Embryonic facial prominence (tissue), 1 donor: ENCODE results near the gene KRTAP2-4.
"Not testable (repeated sequence)": the region's sequence is repeated elsewhere in the genome, so short reads cannot be mapped to it uniquely, and the experiment has no call there.

Experiments
- DNase-seq: peaks from one replicate; pipeline ENCODE4 v3.0.0-alpha.2; 2016; ENCODE audit errors: extremely low spot score

KRTAP2-4 gene

GRCh38 chr17:41037853-41038350 lies 27.8 kb downstream of the KRTAP2-4 start:
- DNase-seq = no peak

- not testable (repeated sequence) for DNase-seq
Observed at GRCh38 chr17:41034346-41034935, 31.2 kb downstream of the KRTAP2-4 start, which contains the start of gene KRTAP1-3. TSS of gene KRTAP1-3 (minus strand) at chr17:41034874. CDS start at chr17:41034821, 53 bp downstream.

- no peak for DNase-seq
Observed at GRCh38 chr17:41029633-41030245, 35.9 kb downstream of the KRTAP2-4 start, which contains the start of gene KRTAP1-4. TSS of gene KRTAP1-4 (minus strand) at chr17:41030195. CDS start at chr17:41030078, 117 bp downstream.

GRCh38 chr17:41026715-41027471 lies 38.8 kb downstream of the KRTAP2-4 start, which contains the start of gene KRTAP1-5:
TSS of gene KRTAP1-5 (minus strand) at chr17:41027208. CDS start at chr17:41027155, 53 bp downstream.
- DNase-seq = no peak

- DNase-seq = no peak
Observed at GRCh38 chr17:41024697-41025096, 41.0 kb downstream of the KRTAP2-4 start.

GRCh38 chr17:41020336-41020735 lies 45.3 kb downstream of the KRTAP2-4 start:
- DNase-seq = no peak

- no peak for DNase-seq
Observed at GRCh38 chr17:41019415-41019814, 46.3 kb downstream of the KRTAP2-4 start.

GRCh38 chr17:41018541-41018940 lies 47.1 kb downstream of the KRTAP2-4 start:
- no peak for DNase-seq

GRCh38 chr17:41016578-41017215 lies 49.0 kb downstream of the KRTAP2-4 start:
- DNase-seq = no peak

GRCh38 chr17:41015454-41015853 lies 50.2 kb downstream of the KRTAP2-4 start:
- DNase-seq = no peak
